GM12878 (cell line): ENCODE data around the gene IL17RC. TPM values are rescaled to one million over a fixed set of nuclear protein-coding genes. Genes with fewer than 3 reads are reported as not detected.

Experiments
- ATAC-seq: fragments of 200-7000 bp; cut with Tn5 transposase; 3 replicates; pipeline ENCODE4 v1.9.1; 2020; ENCODE audit warnings: mild to moderate bottlenecking, moderate library complexity
- BruUV-seq: library from RNA; stranded (reverse); fragments of 400-500 nt; replicated peaks from 2 replicates; lab custom pipeline; 2021; lab: Mats Ljungman, UMichigan
- CTCF ChIA-PET: fragments of 300-600 bp; sonication (Branson Sonifier 250); formaldehyde crosslinking; extraction: SDS; loops from one replicate; lab custom pipeline; 2021; ENCODE audit warnings: inconsistent platforms; lab: Yijun Ruan, JAX
- POLR2A ChIA-PET: fragments of 350-600 bp; formaldehyde crosslinking; extraction: SDS; loops from one replicate; lab custom pipeline; 2021; ENCODE audit warnings: inconsistent platforms; lab: Charles Lee
- RAD21 ChIA-PET: fragments of 300-600 bp; sonication (Branson Sonifier 250); formaldehyde crosslinking; loops from one replicate; lab custom pipeline; 2023; ENCODE audit warnings: antibody characterized with exemption; ENCODE audit not compliant: unreplicated experiment; lab: Charles Lee
- SMC1A ChIA-PET: fragments of 300-600 bp; sonication (Branson Sonifier 250); formaldehyde crosslinking; loops from one replicate; lab custom pipeline; 2023; ENCODE audit not compliant: unreplicated experiment, uncharacterized antibody; lab: Charles Lee
- DNase-seq: peaks from one replicate; pipeline ENCODE4 v3.0.0-alpha.2; 2011; ENCODE audit warnings: low read depth, low spot score
- FAIRE-seq: peaks from 3 replicates; lab custom pipeline; 2011; peaks lifted over from hg19 to GRCh38; lab: Jason Lieb, UNC
- H2AFZ ChIP-seq: 2 replicates; pipeline ENCODE4 v1.6.0; 2011; ENCODE audit warnings: low read depth, low read length, control low read depth; ENCODE audit not compliant: control insufficient read depth
- H3K27ac ChIP-seq: 2 replicates; pipeline ENCODE4 v1.5.1; 2011; ENCODE audit warnings: control low read depth; ENCODE audit not compliant: control insufficient read depth, insufficient read depth
- H3K27me3 ChIP-seq, 2 experiments: replicated peaks in 1 of 2; 2 replicates each; pipeline versions ENCODE4 v1.6.0 to v1.6.1; 2011; ENCODE audit warnings: low read length in 1 of 2; ENCODE audit not compliant: control insufficient read depth in 2 of 2, insufficient read depth in 2 of 2
- H3K36me3 ChIP-seq, 2 experiments: 2 replicates each; pipeline ENCODE4 v1.5.1; 2011; ENCODE audit warnings: low read length in 1 of 2; ENCODE audit not compliant: control insufficient read depth in 2 of 2, insufficient read depth in 2 of 2
- H3K4me1 ChIP-seq: 2 replicates; pipeline ENCODE4 v1.6.1; 2011; ENCODE audit warnings: mild to moderate bottlenecking, low read length, moderate library complexity, mixed read lengths; ENCODE audit not compliant: control insufficient read depth, insufficient read depth
- H3K4me2 ChIP-seq: 2 replicates; pipeline ENCODE4 v1.6.0; 2011; ENCODE audit warnings: control low read depth; ENCODE audit not compliant: control insufficient read depth, insufficient read depth
- H3K4me3 ChIP-seq: fragments of 200-600 bp; sonication (generic); 2 replicates; pipeline ENCODE4 v1.5.1; 2016
- H3K79me2 ChIP-seq: 2 replicates; pipeline ENCODE4 v1.6.0; 2011; ENCODE audit warnings: low read length; ENCODE audit not compliant: control insufficient read depth, insufficient read depth
- H3K9ac ChIP-seq: 2 replicates; pipeline ENCODE4 v1.8.0; 2011; ENCODE audit warnings: low read length, control low read depth, mixed read lengths; ENCODE audit not compliant: control insufficient read depth, insufficient read depth
- H3K9me3 ChIP-seq: replicated peaks from 3 replicates; pipeline ENCODE4 v1.5.1; 2011; ENCODE audit warnings: mild to moderate bottlenecking, low read length; ENCODE audit not compliant: control insufficient read depth, insufficient read depth
- H4K20me1 ChIP-seq: 2 replicates; pipeline ENCODE4 v1.6.0; 2011; ENCODE audit not compliant: control insufficient read depth, insufficient read depth
- BACH1 ChIP-seq: fragments of 450-650 bp; IDR thresholded peaks from 2 replicates; pipeline ENCODE4 v1.6.1; 2017; ENCODE audit warnings: mild to moderate bottlenecking, borderline replicate concordance
- BRCA1 ChIP-seq: IDR thresholded peaks from 2 replicates; pipeline ENCODE4 v1.6.1; 2011; ENCODE audit warnings: low read depth, low read length, improper control_type of control experiment
- CEBPZ ChIP-seq: fragments of 150-350 bp; IDR thresholded peaks from 2 replicates; pipeline ENCODE4 v1.6.1; 2016; ENCODE audit warnings: low read depth, low read length
- CREB1 ChIP-seq: IDR thresholded peaks from 2 replicates; pipeline ENCODE4 v1.6.1; 2012; ENCODE audit warnings: low read depth, mild to moderate bottlenecking, inconsistent platforms
- DPF2 ChIP-seq: fragments of 450-650 bp; IDR thresholded peaks from 2 replicates; pipeline ENCODE4 v1.6.1; 2017; ENCODE audit warnings: mild to moderate bottlenecking
- EP300 ChIP-seq, 2 experiments: fragments of 150-350 bp in 1 of 2; IDR thresholded peaks; 2 replicates each; pipeline ENCODE4 v1.6.1; 2011 to 2012; ENCODE audit warnings: low read depth in 2 of 2, low read length in 2 of 2, borderline replicate concordance in 1 of 2, improper control_type of control experiment in 1 of 2, inconsistent platforms in 1 of 2; ENCODE audit not compliant: control insufficient read depth in 1 of 2
- FOS ChIP-seq: IDR thresholded peaks from 3 replicates; pipeline ENCODE4 v1.6.1; 2011; ENCODE audit warnings: borderline replicate concordance; ENCODE audit not compliant: insufficient read length; ENCODE audit errors: extremely low read depth
- FOXM1 ChIP-seq: IDR thresholded peaks from 2 replicates; pipeline ENCODE4 v1.6.1; 2012; ENCODE audit warnings: low read depth, mild to moderate bottlenecking, inconsistent platforms, low read length, moderate library complexity
- HDAC2 ChIP-seq: fragments of 200-600 bp; sonication (generic); IDR thresholded peaks from 2 replicates; pipeline ENCODE4 v1.6.1; 2017
- MAX ChIP-seq: IDR thresholded peaks from 2 replicates; pipeline ENCODE4 v1.6.1; 2012; ENCODE audit warnings: low read depth, low read length, improper control_type of control experiment
- MTA2 ChIP-seq: fragments of 450-650 bp; IDR thresholded peaks from 2 replicates; pipeline ENCODE4 v1.6.1; 2016; ENCODE audit warnings: low read depth, mild to moderate bottlenecking, moderate library complexity
- MXI1 ChIP-seq: fragments of 150-350 bp; IDR thresholded peaks from 2 replicates; pipeline ENCODE4 v1.6.1; 2011; ENCODE audit warnings: low read depth, mild to moderate bottlenecking, inconsistent platforms, low read length, improper control_type of control experiment
- MYC ChIP-seq: IDR thresholded peaks from 2 replicates; pipeline ENCODE4 v1.6.1; 2011; ENCODE audit warnings: mild to moderate bottlenecking, low read length, moderate library complexity, inconsistent platforms; ENCODE audit not compliant: insufficient read depth, insufficient replicate concordance, insufficient read length, severe bottlenecking
- RCOR1 ChIP-seq: conservative IDR thresholded peaks from 2 replicates; pipeline ENCODE4 v1.6.1; 2012; ENCODE audit warnings: low read depth, low read length, improper control_type of control experiment
- SMAD1 ChIP-seq: fragments of 450-650 bp; IDR thresholded peaks from 2 replicates; pipeline ENCODE4 v1.6.1; 2018; ENCODE audit warnings: mild to moderate bottlenecking, low read depth; ENCODE audit not compliant: partially characterized antibody
- TAF1 ChIP-seq: IDR thresholded peaks from 2 replicates; pipeline ENCODE4 v1.6.1; 2011; ENCODE audit warnings: mild to moderate bottlenecking, low read depth, low read length, borderline replicate concordance
- ZSCAN29 ChIP-seq: fragments of 450-650 bp; IDR thresholded peaks from 2 replicates; pipeline ENCODE4 v1.6.1; 2017; ENCODE audit warnings: mild to moderate bottlenecking, moderate library complexity
- WGBS: methylation state at CpG from one replicate; pipeline ENCODE4 v1.1.6; 2016; ENCODE audit warnings: low lambda C conversion rate; ENCODE audit not compliant: insufficient replicate concordance, insufficient coverage; ENCODE audit errors: missing lambda C conversion rate; 5-methylcytosine and 5-hydroxymethylcytosine counted together
- in situ Hi-C: fragments of 300-500 bp; cut with MboI; formaldehyde crosslinking; loops from 9 replicates; pipeline ENCODE4 v1.14.3; 2018; ENCODE audit warnings: mixed read lengths
- intact Hi-C: fragments of 100-400 bp; cut with micrococcal nuclease; formaldehyde crosslinking; loops from one replicate; pipeline ENCODE4 v1.14.2; 2022; ENCODE audit not compliant: unreplicated experiment
- polyA plus RNA-seq, 11 experiments: library from polyadenylated mRNA; depleted of rRNA in 4 of 11; unstranded in 6 of 11; stranded (reverse) in 5 of 11; fragments of >200 nt; fragmentation: Nextera tagmentation in 4 of 11; fragmentation: Illumina TruSeq in 1 of 11; extraction: Ambion mirVana in 4 of 11; extraction: Trizol in 1 of 11; gene quantifications; 1 replicate in 1 of 11; 2 replicates in 10 of 11; pipeline versions ENCODE4 v1.2.1 to v1.2.3, GENCODE V29; 2011 to 2016; ENCODE audit warnings: inconsistent platforms in 2 of 11, missing spikeins in 2 of 11, low read depth in 1 of 11
- total RNA-seq, 4 experiments: library from RNA; depleted of rRNA in 3 of 4; stranded (reverse); fragments of >200 nt in 3 of 4; fragmentation: Illumina TruSeq in 1 of 4; extraction: Trizol in 1 of 4; gene quantifications; 2 replicates each; pipeline versions ENCODE4 v1.2.1 to v1.2.3, GENCODE V29; 2013 to 2021

IL17RC gene
- total and polyA plus RNA-seq, 10 of the 15 experiments (the other 5 are each of a cell fraction or from before 2014, with no cell fraction given): 0.07 to 4.4 (median 0.34) TPM; not detected in 3

GRCh38 chr3:9951962-9952805 is 35.3 kb downstream of the IL17RC start, which contains the start of gene PRRT3 (continued):
- TF ChIP-seq MTA2: no peak
- TF ChIP-seq BACH1: peak; percentile 65; the same call in 1 of the 2 replicates
- 0 out of 2 replicates have a peak, but pooled peaks have one; percentile 76 for TF ChIP-seq HDAC2

GRCh38 chr3:9955067-9955502 is 38.2 kb downstream of the IL17RC start:
- H3K27me3 ChIP-seq: no peaks in the 10 kb centered on the region
- no peaks in the 10 kb centered on the region for H3K79me2 ChIP-seq
- 79% methylated on average over 12 of the region's 12 CpGs for WGBS
- no peaks in the 10 kb centered on the region for H3K9me3 ChIP-seq
- no peak overlapping the region for H3K4me2 ChIP-seq
- intact Hi-C loops: loop anchor here (10.0 kb wide), 1 partner anchor 270 kb away; no protein-coding TSS in a partner anchor
- DNase-seq (no peak), ATAC-seq (no peak), FAIRE-seq (no peak)
- H2AFZ ChIP-seq: no peak overlapping the region
- ChIA-PET RAD21 (no interaction called here), POLR2A (no interaction called here), CTCF (interaction anchor here (1.1 to 5.8 kb wide), 3 partner anchors 16 to 367 kb away, joined by 3 to 29 read pairs (median 3); partner anchors contain the start of gene CRELD1), SMC1A (no interaction called here)
- BruUV-seq: no TSS peak
- H3K9ac ChIP-seq: no peak overlapping the region
- no peak overlapping the region for H3K4me3 ChIP-seq
- no peak overlapping the region for H3K27ac ChIP-seq
- in situ Hi-C loops: no loop called here
- no peaks in the 10 kb centered on the region for H4K20me1 ChIP-seq
- H3K36me3 ChIP-seq: no peaks in the 10 kb centered on the region
- TF ChIP-seq SMAD1 (no peak), MAX (no peak), FOS (no peak), MYC (no peak), ZSCAN29 (no peak), EP300 (IDR thresholded peaks at IDR 0.05; ENCODE audit: borderline replicate concordance in 1 of 2, control insufficient read depth in 1 of 2, low read depth in 2 of 2, low read length in 2 of 2) (no peak), MXI1 (no peak), FOXM1 (no peak), CEBPZ (no peak), DPF2 (no peak), CREB1 (no peak), TAF1 (no peak), RCOR1 (no peak), BRCA1 (no peak)
- H3K4me1 ChIP-seq: peaks cover 3% of the 10 kb centered on the region; the same call in 1 of the 2 replicates
